CD4-positive, CD25-positive, alpha-beta regulatory T cell (primary cell): ENCODE results near the gene LIPC. TPM values are rescaled to one million over a fixed set of nuclear protein-coding genes. Genes with fewer than 3 reads are reported as not detected.

ENCODE experiments used
- ATAC-seq, 2 donors: fragments of 150-1000 bp; cut with Tn5 transposase; one replicate each; pipeline ENCODE4 v1.10.0; 2021; ENCODE audit warnings: low read depth in 2 of 2, moderate number of reproducible peaks in 2 of 2, moderate library complexity in 1 of 2
- DNase-seq, 3 donors: peaks; one replicate each; pipeline versions ENCODE4 v3.0.0 to v3.0.0-alpha.2; 2012 to 2022; ENCODE audit warnings: mixed read lengths in 1 of 3
- H3K27ac ChIP-seq: one replicate; pipeline ENCODE4 v1.7.0; 2013; ENCODE audit warnings: mild to moderate bottlenecking, low read length; ENCODE audit not compliant: insufficient read depth, poor library complexity, severe bottlenecking
- H3K27me3 ChIP-seq: one replicate; pipeline ENCODE4 v1.7.0; 2013; ENCODE audit warnings: low read length; ENCODE audit not compliant: control insufficient read depth, insufficient read depth
- H3K36me3 ChIP-seq: one replicate; pipeline ENCODE4 v1.7.0; 2013; ENCODE audit warnings: mild to moderate bottlenecking, low read length, moderate library complexity; ENCODE audit not compliant: control insufficient read depth, insufficient read depth
- H3K4me1 ChIP-seq: 2 replicates; pipeline ENCODE4 v1.7.0; 2013; ENCODE audit warnings: mild to moderate bottlenecking, low read length; ENCODE audit not compliant: insufficient read depth, control insufficient read depth, poor library complexity, severe bottlenecking
- H3K4me3 ChIP-seq: one replicate; pipeline ENCODE4 v1.7.0; 2013; ENCODE audit warnings: low read depth, mild to moderate bottlenecking, low read length, moderate library complexity
- H3K9me3 ChIP-seq, 2 experiments: 1 replicate in 1 of 2; 2 replicates in 1 of 2; pipeline ENCODE4 v1.7.0; 2013; ENCODE audit warnings: low read length in 2 of 2, mild to moderate bottlenecking in 1 of 2, moderate library complexity in 1 of 2; ENCODE audit not compliant: control insufficient read depth in 2 of 2
- H3K27ac Mint-ChIP-seq, 3 donors: one replicate each; pipeline ENCODE4 v1.8.0; 2020 to 2022; ENCODE audit warnings: mild to moderate bottlenecking in 3 of 3, mixed read lengths in 3 of 3, moderate library complexity in 2 of 3
- H3K27me3 Mint-ChIP-seq: one replicate; pipeline ENCODE4 v1.8.0; 2022; ENCODE audit warnings: mild to moderate bottlenecking, mixed read lengths
- H3K36me3 Mint-ChIP-seq: one replicate; pipeline ENCODE4 v1.8.0; 2020; ENCODE audit warnings: mixed read lengths
- H3K4me1 Mint-ChIP-seq, 4 donors: one replicate each; pipeline ENCODE4 v1.8.0; 2020 to 2022; ENCODE audit warnings: mixed read lengths in 4 of 4, mild to moderate bottlenecking in 1 of 4
- H3K4me3 Mint-ChIP-seq, 4 donors: one replicate each; pipeline ENCODE4 v1.8.0; 2020 to 2022; ENCODE audit warnings: mild to moderate bottlenecking in 4 of 4, mixed read lengths in 4 of 4, moderate library complexity in 3 of 4
- H3K9me3 Mint-ChIP-seq, 7 donors: one replicate each; pipeline ENCODE4 v1.8.0; 2020 to 2022; ENCODE audit warnings: mixed read lengths in 7 of 7, mild to moderate bottlenecking in 3 of 7, moderate library complexity in 2 of 7
- polyA plus RNA-seq, 4 donors: library from polyadenylated mRNA; unstranded; fragments of 300-500 nt; fragmentation: Illumina TruSeq; gene quantifications; one replicate each; pipeline ENCODE4 v1.2.3, GENCODE V29; 2021
- total RNA-seq: library from RNA; stranded (reverse); gene quantifications from one replicate; pipeline ENCODE4 v1.2.3, GENCODE V29; 2022

LIPC gene
- total and polyA plus RNA-seq, 5 donors from 2014 or later = 0.54 to 1.7 (median 1.6) TPM

- H3K27me3 Mint-ChIP-seq = no peaks in the 10 kb centered on the region
- H3K36me3 Mint-ChIP-seq = no peaks in the 10 kb centered on the region
- H3K27ac Mint-ChIP-seq = peak overlapping the region in 1 of 3 donors; percentile 55
- peaks cover 0 to 6% (median 1%) of the 10 kb centered on the region in 4 donors for H3K4me1 Mint-ChIP-seq
- Histone ChIP-seq H3K4me3 (no peak overlapping the region), H3K36me3 (no peaks in the 10 kb centered on the region), H3K27ac (no peak overlapping the region), H3K4me1 (no peaks in the 10 kb centered on the region), H3K27me3 (no peaks in the 10 kb centered on the region), H3K9me3 (no peaks in the 10 kb centered on the region)
- DNase-seq (no peak), ATAC-seq (no peak)
- H3K9me3 Mint-ChIP-seq = peaks cover 0 to 1% (median 0%) of the 10 kb centered on the region in 7 donors
- H3K4me3 Mint-ChIP-seq = no peak overlapping the region
Measured at GRCh38 chr15:58448331-58448730, 16.5 kb downstream of the LIPC start.

DNA sequence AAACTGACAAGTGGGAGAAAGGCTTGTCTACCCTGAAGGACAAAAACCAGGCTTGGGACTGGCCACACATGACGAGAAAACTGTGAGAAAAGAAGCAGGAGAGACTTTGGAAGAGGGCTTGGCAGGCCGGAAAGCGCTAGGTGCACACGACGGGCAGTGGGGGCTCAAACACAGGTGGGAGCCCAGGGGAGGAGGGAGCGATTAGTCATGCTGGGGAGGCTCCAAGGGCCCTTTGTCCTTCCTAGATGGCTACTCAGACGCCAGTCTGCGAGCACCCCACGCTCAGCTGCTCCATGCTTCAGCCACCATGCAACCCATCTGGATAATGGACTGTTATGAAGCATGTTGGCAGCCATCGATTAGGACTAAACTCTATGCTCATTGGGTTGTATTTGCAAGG is 17.1 kb downstream of the LIPC start:
- H3K27ac ChIP-seq = no peak overlapping the region
- no peaks in the 10 kb centered on the region for H3K4me1 ChIP-seq
- no peaks in the 10 kb centered on the region for H3K27me3 ChIP-seq
- DNase-seq (no peak), ATAC-seq (no peak)
- Mint-ChIP-seq H3K27me3 (no peaks in the 10 kb centered on the region), H3K4me1 (peaks cover 0 to 6% (median 1%) of the 10 kb centered on the region in 4 donors), H3K9me3 (peaks cover 0 to 1% (median 0%) of the 10 kb centered on the region in 7 donors), H3K4me3 (no peak overlapping the region), H3K36me3 (no peaks in the 10 kb centered on the region), H3K27ac (no peak overlapping the region)
- no peak overlapping the region for H3K4me3 ChIP-seq
- H3K36me3 ChIP-seq = no peaks in the 10 kb centered on the region
- no peaks in the 10 kb centered on the region for H3K9me3 ChIP-seq

DNA sequence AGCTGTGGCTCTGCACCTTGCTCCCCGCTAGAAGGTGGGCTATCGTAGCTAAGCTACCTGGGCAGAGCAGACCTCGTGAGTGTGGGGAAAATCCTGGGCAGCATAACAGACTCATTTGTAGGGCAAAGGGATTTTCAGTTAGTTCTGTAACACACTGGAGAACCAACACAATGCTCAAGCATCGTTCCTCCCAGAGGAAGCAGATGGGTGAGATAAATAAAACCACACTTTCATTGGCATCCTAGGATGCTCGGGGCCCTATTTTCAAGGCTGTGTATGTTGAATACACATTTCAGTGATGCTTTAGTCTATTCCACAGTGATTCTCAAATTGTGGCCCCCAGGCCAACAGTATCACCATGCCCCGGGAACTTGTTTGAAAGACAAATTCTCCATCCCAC is 20.0 kb downstream of the LIPC start:
- Histone ChIP-seq H3K27ac (no peak overlapping the region), H3K4me3 (no peak overlapping the region), H3K36me3 (no peaks in the 10 kb centered on the region), H3K4me1 (no peaks in the 10 kb centered on the region), H3K27me3 (no peaks in the 10 kb centered on the region), H3K9me3 (no peaks in the 10 kb centered on the region)
- ATAC-seq (no peak), DNase-seq (no peak)
- H3K4me1 Mint-ChIP-seq = peaks cover 4 to 16% (median 5%) of the 10 kb centered on the region in 4 donors
- H3K4me3 Mint-ChIP-seq = no peak overlapping the region
- H3K9me3 Mint-ChIP-seq = peaks cover 0 to 1% (median 0%) of the 10 kb centered on the region in 7 donors
- no peak overlapping the region for H3K27ac Mint-ChIP-seq
- no peaks in the 10 kb centered on the region for H3K27me3 Mint-ChIP-seq
- H3K36me3 Mint-ChIP-seq = no peaks in the 10 kb centered on the region

DNA sequence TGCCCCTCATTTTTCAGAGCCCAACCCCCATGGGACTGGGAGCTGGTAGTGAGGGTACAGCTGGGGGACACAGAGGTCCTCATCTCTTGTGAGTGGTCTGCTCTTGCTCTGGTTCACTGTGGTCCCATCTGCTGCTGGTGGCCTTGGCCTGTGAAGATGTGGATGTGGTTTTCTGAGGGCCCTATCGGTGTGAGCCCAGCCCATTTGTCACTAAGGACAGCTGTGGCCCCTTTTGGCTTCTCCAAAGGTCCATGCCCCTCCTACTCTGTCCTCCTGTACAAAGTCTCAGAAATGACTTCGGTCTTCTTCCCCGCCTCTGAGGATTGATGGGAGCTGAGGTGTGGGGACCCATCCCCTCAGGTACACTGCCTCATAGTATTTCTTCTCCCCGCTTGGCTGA is 21.0 kb downstream of the LIPC start:
- Histone ChIP-seq H3K36me3 (no peaks in the 10 kb centered on the region), H3K9me3 (no peaks in the 10 kb centered on the region), H3K4me1 (peaks cover 1% of the 10 kb centered on the region), H3K27ac (no peak overlapping the region), H3K4me3 (no peak overlapping the region), H3K27me3 (no peaks in the 10 kb centered on the region)
- Mint-ChIP-seq H3K36me3 (no peaks in the 10 kb centered on the region), H3K9me3 (peaks cover 0 to 1% (median 0%) of the 10 kb centered on the region in 7 donors), H3K27ac (peak overlapping the region in 1 of 3 donors; percentile 27), H3K4me1 (peaks cover 4 to 22% (median 12%) of the 10 kb centered on the region in 4 donors), H3K27me3 (no peaks in the 10 kb centered on the region), H3K4me3 (no peak overlapping the region)
- ATAC-seq (no peak), DNase-seq (no peak)

- peaks cover 0 to 1% (median 0%) of the 10 kb centered on the region in 7 donors for H3K9me3 Mint-ChIP-seq
- no peaks in the 10 kb centered on the region for H3K27me3 Mint-ChIP-seq
- ATAC-seq (no peak), DNase-seq (peak in 1 of 3 donors; percentile 49)
- Histone ChIP-seq H3K36me3 (no peaks in the 10 kb centered on the region), H3K27me3 (no peaks in the 10 kb centered on the region), H3K27ac (no peak overlapping the region), H3K4me1 (peaks cover 13% of the 10 kb centered on the region), H3K9me3 (no peaks in the 10 kb centered on the region), H3K4me3 (no peak overlapping the region)
- H3K27ac Mint-ChIP-seq = peak overlapping the region in 2 of 3 donors; percentile 62 to 65
- H3K36me3 Mint-ChIP-seq = no peaks in the 10 kb centered on the region
- peaks cover 13 to 36% (median 24%) of the 10 kb centered on the region in 4 donors for H3K4me1 Mint-ChIP-seq
- H3K4me3 Mint-ChIP-seq = no peak overlapping the region
Measured at GRCh38 chr15:58453931-58454793, 22.4 kb downstream of the LIPC start.

DNA sequence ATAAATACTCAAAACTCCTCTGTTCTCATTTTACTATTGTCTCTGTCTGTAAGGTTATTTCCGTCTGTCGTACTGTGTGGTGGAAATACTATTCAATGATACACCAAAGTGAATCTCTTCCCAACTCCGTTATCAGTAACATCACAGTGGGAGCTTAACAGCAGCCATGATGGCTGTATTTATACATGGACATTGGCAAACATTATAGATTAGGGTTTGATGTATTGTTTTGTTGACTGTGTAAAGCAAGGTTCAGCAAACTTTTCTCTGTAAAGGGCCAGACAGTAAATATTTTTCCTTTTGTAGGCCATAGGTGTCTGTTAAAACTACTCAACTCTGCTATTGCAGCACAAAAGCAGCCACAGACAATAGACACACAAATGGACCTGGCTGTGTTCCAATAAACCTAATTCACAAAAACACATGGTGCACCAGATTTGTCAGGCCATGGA is 23.2 kb downstream of the LIPC start:
- Mint-ChIP-seq H3K36me3 (no peaks in the 10 kb centered on the region), H3K27ac (peak overlapping the region in 1 of 3 donors; percentile 90), H3K9me3 (peaks cover 0 to 1% (median 0%) of the 10 kb centered on the region in 7 donors), H3K27me3 (no peaks in the 10 kb centered on the region), H3K4me1 (peaks cover 15 to 43% (median 25%) of the 10 kb centered on the region in 4 donors), H3K4me3 (no peak overlapping the region)
- no peak for ATAC-seq
- H3K4me1 ChIP-seq = peaks cover 19% of the 10 kb centered on the region
- H3K27me3 ChIP-seq = no peaks in the 10 kb centered on the region
- H3K36me3 ChIP-seq = no peaks in the 10 kb centered on the region
- H3K27ac ChIP-seq = no peak overlapping the region
- no peak for DNase-seq
- H3K4me3 ChIP-seq = no peak overlapping the region
- no peaks in the 10 kb centered on the region for H3K9me3 ChIP-seq

GRCh38 chr15:58457466-58457965 is 25.7 kb downstream of the LIPC start:
- Mint-ChIP-seq H3K4me3 (peak overlapping the region in 1 of 4 donors; percentile 46), H3K27ac (peak overlapping the region in 2 of 3 donors; percentile 10 to 55), H3K4me1 (peaks cover 15 to 59% (median 32%) of the 10 kb centered on the region in 4 donors), H3K9me3 (peaks cover 0 to 1% (median 0%) of the 10 kb centered on the region in 7 donors), H3K36me3 (no peaks in the 10 kb centered on the region), H3K27me3 (no peaks in the 10 kb centered on the region)
- Histone ChIP-seq H3K27me3 (no peaks in the 10 kb centered on the region), H3K9me3 (no peaks in the 10 kb centered on the region), H3K27ac (no peak overlapping the region), H3K4me3 (no peak overlapping the region), H3K36me3 (no peaks in the 10 kb centered on the region), H3K4me1 (peaks cover 19% of the 10 kb centered on the region)
- DNase-seq = peak in 1 of 3 donors; percentile 67
- ATAC-seq = no peak
